Kidney (tissue), 14 donors: Measurements from ENCODE around the gene ULK4. TPM values are rescaled to one million over a fixed set of nuclear protein-coding genes. Genes with fewer than 3 reads are reported as not detected.
A peak's percentile ranks its signal among the peaks of the same experiment; 100 is the strongest.

Experiments used
- DNase-seq, 5 donors: peaks; one replicate each; pipeline ENCODE4 v3.0.0-alpha.2; 2013 to 2020
- FAIRE-seq: peaks from 2 replicates; lab custom pipeline; 2012; peaks lifted over from hg19 to GRCh38; lab: Jason Lieb, UNC
- H3K27ac ChIP-seq, 2 donors: one replicate each; pipeline ENCODE4 v1.7.0; 2013; ENCODE audit warnings: low read depth in 2 of 2, low read length in 2 of 2, inconsistent platforms in 1 of 2
- H3K27me3 ChIP-seq: one replicate; pipeline ENCODE4 v1.7.1; 2013; ENCODE audit warnings: low read length, inconsistent platforms; ENCODE audit not compliant: control insufficient read depth, insufficient read depth
- H3K36me3 ChIP-seq, 3 donors: one replicate each; pipeline versions ENCODE4 v1.7.0 to v1.7.1; 2013; ENCODE audit warnings: low read length in 3 of 3, control low read depth in 1 of 3, inconsistent platforms in 1 of 3; ENCODE audit not compliant: insufficient read depth in 3 of 3, control insufficient read depth in 2 of 3
- H3K4me1 ChIP-seq, 3 donors: one replicate each; pipeline versions ENCODE4 v1.7.0 to v1.7.1; 2013; ENCODE audit warnings: low read length in 3 of 3, inconsistent platforms in 1 of 3, low read depth in 1 of 3; ENCODE audit not compliant: control insufficient read depth in 2 of 3, insufficient read depth in 2 of 3
- H3K4me3 ChIP-seq, 3 donors: one replicate each; pipeline versions ENCODE4 v1.7.0 to v1.8.1; 2013; ENCODE audit warnings: low read length in 3 of 3, control low read depth in 1 of 3, inconsistent platforms in 1 of 3
- H3K9ac ChIP-seq, 3 donors: one replicate each; pipeline versions ENCODE4 v1.7.0 to v1.7.1; 2013; ENCODE audit warnings: low read length in 3 of 3, control low read depth in 1 of 3, inconsistent platforms in 1 of 3
- H3K9me3 ChIP-seq, 3 donors: one replicate each; pipeline versions ENCODE4 v1.7.0 to v1.7.1; 2013; ENCODE audit warnings: low read length in 3 of 3, control low read depth in 1 of 3, inconsistent platforms in 1 of 3; ENCODE audit not compliant: control insufficient read depth in 2 of 3, insufficient read depth in 1 of 3
- intact Hi-C: fragments of 100-400 bp; cut with DNase I; formaldehyde crosslinking; loops from one replicate; pipeline ENCODE4 v1.11.1; 2022
- polyA plus RNA-seq: library from polyadenylated mRNA; stranded (reverse); fragments of 350-450 nt; fragmentation: Illumina TruSeq; extraction: RNeasy Lipid Tissue Mini Kit (QIAGEN cat#74804); gene quantifications from one replicate; pipeline ENCODE4 v1.2.3, GENCODE V29; 2014; ENCODE audit warnings: low read depth, low replicate concordance; ENCODE audit not compliant: insufficient read depth
- total RNA-seq: library from RNA; stranded (reverse); fragmentation: NEBNext Ultra II Directional; extraction: Animal tissue kit (Norgen Biotek cat#: 25700); gene quantifications from one replicate; pipeline ENCODE4 v1.2.1, GENCODE V29; 2021
- TF ChIP-seq, protein P1 (sequence below): IDR thresholded peaks from 3 replicates; pipeline ENCODE4 v1.5.1; 2012; ENCODE audit warnings: mild to moderate bottlenecking, moderate library complexity, borderline replicate concordance; ENCODE audit not compliant: insufficient read depth; ENCODE audit errors: extremely low read depth
- donor health status: control.
- donor health status: control.
- donor health status: control.
- donor health status: control.
- donor health status: control.
- donor health status: DM: yes; HTN: yes; CAD: no.
- donor health status: Normal renal cell carcinoma (clear cell type).

ULK4 gene
- total and polyA plus RNA-seq, 2 donors from 2014 or later, result 4.6 to 20.5 TPM

DNA sequence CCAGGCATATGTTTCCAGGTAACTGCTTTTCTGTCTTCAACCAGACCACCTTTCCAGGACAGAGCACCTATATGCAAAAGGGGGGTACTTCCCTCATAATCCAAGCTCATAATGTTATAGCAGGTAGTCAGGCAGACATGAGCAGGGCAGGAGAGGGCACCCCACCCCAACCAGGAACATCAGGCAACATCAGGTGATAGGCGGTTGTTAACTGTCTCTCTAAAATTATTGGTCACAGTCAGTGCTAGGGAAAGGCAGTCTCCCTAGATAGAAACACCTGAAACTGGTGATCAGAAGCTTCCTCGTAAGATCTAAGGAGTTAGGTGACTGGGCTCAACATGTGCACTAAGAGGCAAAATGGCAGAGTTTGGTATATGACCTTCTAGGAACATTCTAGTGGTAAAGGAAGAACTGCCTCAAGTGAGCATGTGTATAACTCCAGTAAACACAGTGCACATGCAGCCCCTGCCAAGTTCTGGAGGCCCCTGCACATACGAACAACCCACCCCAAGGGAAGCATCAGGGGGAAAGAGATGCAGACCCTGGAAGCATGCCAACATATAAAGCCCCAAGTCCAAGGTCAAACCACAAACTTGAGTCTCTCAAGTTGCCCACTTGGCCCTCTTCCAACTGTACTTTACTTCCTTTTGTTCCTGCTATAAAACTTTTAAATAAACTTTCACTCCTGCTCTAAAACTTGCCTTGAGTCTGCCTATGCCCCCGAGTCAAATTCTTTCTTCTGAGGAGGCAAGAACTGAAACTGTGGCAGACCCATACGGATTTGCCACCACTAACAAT, 270.9 kb downstream of the ULK4 start:
- Histone ChIP-seq H3K27ac (no peak overlapping the region), H3K9ac (no peak overlapping the region), H3K4me1 (no peaks in the 10 kb centered on the region), H3K4me3 (no peak overlapping the region), H3K27me3 (no peaks in the 10 kb centered on the region), H3K9me3 (no peaks in the 10 kb centered on the region), H3K36me3 (no peaks in the 10 kb centered on the region)
- intact Hi-C loops, result no loop called here
- TF ChIP-seq, protein P1, sequence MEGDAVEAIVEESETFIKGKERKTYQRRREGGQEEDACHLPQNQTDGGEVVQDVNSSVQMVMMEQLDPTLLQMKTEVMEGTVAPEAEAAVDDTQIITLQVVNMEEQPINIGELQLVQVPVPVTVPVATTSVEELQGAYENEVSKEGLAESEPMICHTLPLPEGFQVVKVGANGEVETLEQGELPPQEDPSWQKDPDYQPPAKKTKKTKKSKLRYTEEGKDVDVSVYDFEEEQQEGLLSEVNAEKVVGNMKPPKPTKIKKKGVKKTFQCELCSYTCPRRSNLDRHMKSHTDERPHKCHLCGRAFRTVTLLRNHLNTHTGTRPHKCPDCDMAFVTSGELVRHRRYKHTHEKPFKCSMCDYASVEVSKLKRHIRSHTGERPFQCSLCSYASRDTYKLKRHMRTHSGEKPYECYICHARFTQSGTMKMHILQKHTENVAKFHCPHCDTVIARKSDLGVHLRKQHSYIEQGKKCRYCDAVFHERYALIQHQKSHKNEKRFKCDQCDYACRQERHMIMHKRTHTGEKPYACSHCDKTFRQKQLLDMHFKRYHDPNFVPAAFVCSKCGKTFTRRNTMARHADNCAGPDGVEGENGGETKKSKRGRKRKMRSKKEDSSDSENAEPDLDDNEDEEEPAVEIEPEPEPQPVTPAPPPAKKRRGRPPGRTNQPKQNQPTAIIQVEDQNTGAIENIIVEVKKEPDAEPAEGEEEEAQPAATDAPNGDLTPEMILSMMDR, result no peak
- FAIRE-seq (no peak), DNase-seq (peak in 2 of 5 donors; percentile 32 to 47)

DNA sequence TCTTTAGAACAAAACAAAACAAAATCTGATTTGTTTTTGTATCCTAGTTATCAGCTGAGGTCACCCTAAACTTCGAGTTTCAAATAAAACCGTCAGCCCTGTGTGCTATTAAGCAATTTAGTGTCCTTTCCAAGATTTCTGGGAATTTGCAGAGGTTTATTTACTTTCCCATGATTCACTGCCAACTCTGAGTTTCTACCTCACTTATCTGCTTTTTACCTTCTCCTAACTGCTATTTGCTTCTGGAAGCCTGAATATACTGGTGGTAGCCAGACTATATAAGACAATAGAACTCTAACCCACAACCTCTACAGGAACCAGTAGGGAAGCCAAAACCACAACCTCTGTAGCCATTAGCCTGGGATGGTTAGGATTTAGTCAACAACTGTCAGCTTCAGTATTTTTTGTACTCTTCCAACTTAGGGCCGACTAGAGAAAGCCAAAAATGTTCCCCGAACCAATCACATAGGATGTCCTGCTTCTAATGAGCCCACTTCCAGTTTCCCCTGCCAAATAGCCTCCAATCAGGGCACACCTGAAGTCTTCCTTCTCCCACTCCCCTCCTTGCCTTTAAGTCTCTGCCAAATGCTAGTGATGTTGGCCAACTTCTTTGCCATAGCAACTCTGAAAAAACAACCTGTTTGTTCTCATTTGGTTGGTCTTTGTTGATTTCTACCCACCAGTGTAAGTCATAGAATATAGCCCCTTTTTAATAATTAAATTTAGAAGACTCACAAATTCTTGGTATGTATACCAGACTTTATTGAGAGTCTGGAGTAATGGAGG, 273.1 kb downstream of the ULK4 start:
- intact Hi-C loops, result no loop called here
- Histone ChIP-seq H3K4me3 (no peak overlapping the region), H3K9ac (no peak overlapping the region), H3K9me3 (no peaks in the 10 kb centered on the region), H3K27me3 (no peaks in the 10 kb centered on the region), H3K36me3 (no peaks in the 10 kb centered on the region), H3K27ac (no peak overlapping the region), H3K4me1 (no peaks in the 10 kb centered on the region)
- TF ChIP-seq, protein P1, result no peak
- no peak for FAIRE-seq
- DNase-seq, result peak in 2 of 5 donors; percentile 8 to 44

DNA sequence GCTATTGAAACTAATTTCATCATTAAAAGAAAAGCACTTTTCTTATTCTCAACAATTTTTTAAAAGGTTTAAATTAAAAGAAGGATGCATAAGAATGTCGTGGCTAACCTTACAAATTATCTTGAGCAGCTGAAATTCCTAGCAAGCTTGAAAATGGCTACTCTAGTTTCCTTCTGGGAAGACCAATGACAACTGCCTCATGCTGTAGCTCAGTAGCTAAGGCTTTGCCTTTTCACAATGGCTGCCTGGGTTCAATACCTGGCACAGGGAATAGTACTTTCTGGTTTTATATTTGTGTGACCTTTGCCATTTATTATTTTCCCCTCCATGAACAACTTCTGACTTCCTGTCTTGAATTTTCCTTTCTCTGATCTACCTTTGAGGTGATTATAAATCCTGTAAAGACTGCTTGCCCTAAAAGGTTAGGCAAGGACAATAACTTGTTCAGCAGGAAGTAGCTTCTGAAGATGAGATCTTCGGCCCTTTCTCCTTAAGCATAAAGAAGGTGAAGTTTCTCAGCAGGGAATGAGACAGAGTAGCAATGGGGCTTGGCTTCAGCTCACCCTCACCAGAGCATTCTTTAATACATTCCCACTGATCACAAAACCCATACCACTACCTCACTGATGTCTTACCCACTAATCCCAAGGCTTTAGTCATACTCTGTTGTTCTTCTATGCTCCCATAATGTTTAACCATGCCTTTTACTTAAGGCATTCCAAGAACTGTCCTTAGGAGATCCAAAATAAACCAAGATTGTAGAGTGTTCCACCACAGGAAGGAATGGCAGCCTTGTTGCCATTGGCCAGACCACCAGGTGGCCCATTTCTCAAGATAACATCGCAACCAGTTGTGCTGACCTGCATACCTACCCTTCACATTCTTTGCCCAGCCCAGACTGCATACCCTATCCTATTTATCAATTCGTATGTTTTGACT, 276.8 kb downstream of the ULK4 start:
- H3K36me3 ChIP-seq, result no peaks in the 10 kb centered on the region
- H3K4me1 ChIP-seq, result peaks cover 0 to 2% (median 0%) of the 10 kb centered on the region in 3 donors
- no peaks in the 10 kb centered on the region for H3K9me3 ChIP-seq
- intact Hi-C loops, result no loop called here
- TF ChIP-seq, protein P1, result no peak
- DNase-seq (no peak), FAIRE-seq (no peak)
- H3K4me3 ChIP-seq, result no peak overlapping the region
- H3K27ac ChIP-seq, result no peak overlapping the region
- H3K9ac ChIP-seq, result no peak overlapping the region
- no peaks in the 10 kb centered on the region for H3K27me3 ChIP-seq
